Lower lobe of right lung (tissue), 2 donors: ENCODE results near the gene POLR2H. TPM values are rescaled to one million over a fixed set of nuclear protein-coding genes. Genes with fewer than 3 reads are reported as not detected.

Experiments
- ATAC-seq, 2 donors: fragments of 200-7000 bp; cut with Tn5 transposase; one replicate each; pipeline ENCODE4 v1.9.1; 2020 to 2022; ENCODE audit warnings: mild to moderate bottlenecking in 2 of 2, moderate library complexity in 2 of 2
- DNase-seq: peaks from one replicate; pipeline ENCODE4 v3.0.0-alpha.2; 2020
- H3K27ac ChIP-seq: fragments of 200-600 bp; one replicate; pipeline ENCODE4 v1.8.0; 2022
- H3K27me3 ChIP-seq: fragments of 200-600 bp; one replicate; pipeline ENCODE4 v1.8.0; 2022; ENCODE audit warnings: low read depth
- H3K36me3 ChIP-seq: fragments of 200-600 bp; one replicate; pipeline ENCODE4 v1.8.0; 2022; ENCODE audit warnings: mild to moderate bottlenecking
- H3K4me1 ChIP-seq: fragments of 200-600 bp; one replicate; pipeline ENCODE4 v1.8.0; 2022
- H3K4me3 ChIP-seq: fragments of 200-600 bp; one replicate; pipeline ENCODE4 v1.8.0; 2022; ENCODE audit warnings: mild to moderate bottlenecking
- H3K9me3 ChIP-seq: fragments of 200-600 bp; one replicate; pipeline ENCODE4 v1.8.0; 2022
- CTCF ChIP-seq: fragments of 200-600 bp; IDR thresholded peaks from one replicate; pipeline ENCODE4 v1.8.0; 2022; ENCODE audit warnings: antibody characterized with exemption, mild to moderate bottlenecking
- intact Hi-C: fragments of 100-400 bp; cut with DNase I; formaldehyde crosslinking; loops from one replicate; pipeline ENCODE4 v1.11.0; 2022
- total RNA-seq: library from RNA; stranded (reverse); fragmentation: NEBNext Ultra II Directional; extraction: Animal tissue kit (Norgen Biotek cat#: 25700); gene quantifications from one replicate; pipeline ENCODE4 v1.2.1, GENCODE V29; 2021
- donor health status: DM: no; HTN: yes; CAD: no; lungs with severe emphysema.

POLR2H gene
- total RNA-seq, 1 donor from 2014 or later: 53.3 TPM

- DNase-seq (peak; percentile 69), ATAC-seq (peak; percentile 60 to 63)
- peak; percentile 70 for TF ChIP-seq CTCF
- H3K36me3 ChIP-seq: peaks cover 10% of the 10 kb centered on the region
- no peaks in the 10 kb centered on the region for H3K27me3 ChIP-seq
- no peaks in the 10 kb centered on the region for H3K4me1 ChIP-seq
- H3K9me3 ChIP-seq: no peaks in the 10 kb centered on the region
- intact Hi-C loops: no loop called here
- no peak overlapping the region for H3K27ac ChIP-seq
- no peak overlapping the region for H3K4me3 ChIP-seq
These were observed 7.3 kb upstream of the POLR2H start for GRCh38 chr3:184354121-184354728.

GRCh38 chr3:184354754-184355153 is 6.8 kb upstream of the POLR2H start:
- Histone ChIP-seq H3K4me3 (no peak overlapping the region), H3K27ac (no peak overlapping the region), H3K27me3 (no peaks in the 10 kb centered on the region), H3K9me3 (no peaks in the 10 kb centered on the region), H3K36me3 (peaks cover 10% of the 10 kb centered on the region), H3K4me1 (no peaks in the 10 kb centered on the region)
- intact Hi-C loops: no loop called here
- no peak for TF ChIP-seq CTCF
- ATAC-seq (no peak), DNase-seq (peak; percentile 39)

GRCh38 chr3:184355261-184356040 is 6.1 kb upstream of the POLR2H start:
- Histone ChIP-seq H3K36me3 (peaks cover 10% of the 10 kb centered on the region), H3K9me3 (no peaks in the 10 kb centered on the region), H3K4me3 (no peak overlapping the region), H3K27ac (no peak overlapping the region), H3K4me1 (peaks cover under 1% of the 10 kb centered on the region), H3K27me3 (no peaks in the 10 kb centered on the region)
- no peak for TF ChIP-seq CTCF
- no peak for ATAC-seq
- DNase-seq: peak; percentile 39
- intact Hi-C loops: no loop called here

GRCh38 chr3:184357248-184358123 is 4.0 kb upstream of the POLR2H start:
- Histone ChIP-seq H3K27ac (no peak overlapping the region), H3K4me3 (no peak overlapping the region), H3K4me1 (peaks cover 9% of the 10 kb centered on the region), H3K27me3 (no peaks in the 10 kb centered on the region), H3K9me3 (no peaks in the 10 kb centered on the region), H3K36me3 (peaks cover 10% of the 10 kb centered on the region)
- DNase-seq (no peak), ATAC-seq (no peak)
- intact Hi-C loops: no loop called here
- no peak for TF ChIP-seq CTCF

DNA sequence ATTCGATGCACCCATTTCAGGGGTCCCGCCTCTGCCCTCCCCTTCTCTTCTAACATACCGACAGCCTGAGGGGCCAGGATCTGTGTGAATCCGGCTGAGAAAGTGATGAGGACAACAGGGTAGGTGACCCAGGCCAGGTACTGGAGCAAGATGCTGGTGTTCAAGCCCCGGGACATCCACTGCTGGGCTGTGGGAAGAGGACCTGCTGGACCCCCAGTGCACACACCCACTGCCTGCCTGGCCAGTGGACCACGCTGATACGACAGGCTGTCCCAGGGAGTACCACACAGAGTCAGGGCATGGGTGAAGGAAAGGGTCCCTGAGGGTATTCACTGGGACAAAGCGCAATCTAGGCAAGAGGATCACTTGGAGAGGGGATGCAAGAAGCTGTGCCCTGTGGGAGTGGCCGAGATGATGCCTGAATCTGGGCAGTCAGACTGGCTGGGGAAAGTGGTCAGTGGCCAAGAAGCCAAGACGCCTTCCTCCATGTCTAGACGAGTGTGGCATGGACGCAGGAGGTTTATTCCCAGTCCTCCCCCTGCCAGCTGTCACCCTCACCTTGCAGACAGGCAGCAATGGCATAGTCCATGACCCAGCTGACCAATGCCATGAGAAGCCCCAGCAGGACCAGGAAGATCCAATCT is 3.3 kb upstream of the POLR2H start:
- DNase-seq: no peak
- intact Hi-C loops: no loop called here
- Histone ChIP-seq H3K4me1 (peaks cover 9% of the 10 kb centered on the region), H3K36me3 (peaks cover 10% of the 10 kb centered on the region), H3K27ac (no peak overlapping the region), H3K27me3 (no peaks in the 10 kb centered on the region), H3K4me3 (no peak overlapping the region), H3K9me3 (no peaks in the 10 kb centered on the region)
- TF ChIP-seq CTCF: no peak
- ATAC-seq: no peak
